Sigmoid colon (tissue), 7 donors: ENCODE results near the gene HEXA. TPM values are rescaled to one million over a fixed set of nuclear protein-coding genes. Genes with fewer than 3 reads are reported as not detected.
A peak's percentile ranks its signal among the peaks of the same experiment; 100 is the strongest.

Source experiments
- DNase-seq: peaks from one replicate; pipeline ENCODE4 v3.0.0-alpha.2; 2019
- H3K27ac ChIP-seq, 4 donors: fragments of 200-600 bp; sonication (generic); one replicate each; pipeline ENCODE4 v1.5.1; 2016 to 2019; ENCODE audit warnings: mild to moderate bottlenecking in 1 of 4
- H3K27me3 ChIP-seq, 3 donors: fragments of 200-600 bp; sonication (generic); one replicate each; pipeline ENCODE4 v1.5.1; 2019; ENCODE audit warnings: mild to moderate bottlenecking in 1 of 3
- H3K36me3 ChIP-seq, 4 donors: fragments of 200-600 bp; sonication (generic); one replicate each; pipeline ENCODE4 v1.5.1; 2016 to 2019
- H3K4me1 ChIP-seq, 4 donors: fragments of 200-600 bp; sonication (generic); one replicate each; pipeline ENCODE4 v1.5.1; 2017 to 2019
- H3K4me3 ChIP-seq, 4 donors: fragments of 200-600 bp; sonication (generic); one replicate each; pipeline ENCODE4 v1.5.1; 2017 to 2019; ENCODE audit warnings: mild to moderate bottlenecking in 2 of 4, moderate library complexity in 1 of 4
- H3K9me3 ChIP-seq, 4 donors: fragments of 200-600 bp in 3 of 4; sonication (generic) in 3 of 4; one replicate each; pipeline versions ENCODE4 v1.5.1 to v1.6.1; 2013 to 2019
- EP300 ChIP-seq, 4 donors: sonication (generic); formaldehyde crosslinking; IDR thresholded peaks; one replicate each; pipeline ENCODE4 v1.6.1; 2017; ENCODE audit warnings: antibody characterized with exemption in 4 of 4
- POLR2A ChIP-seq, 2 donors: fragments of 450-650 bp; IDR thresholded peaks; one replicate each; pipeline ENCODE4 v1.6.1; 2016; ENCODE audit warnings: antibody characterized with exemption in 2 of 2, mild to moderate bottlenecking in 2 of 2, moderate library complexity in 2 of 2
- POLR2AphosphoS5 ChIP-seq, 4 donors: sonication (generic); formaldehyde crosslinking; IDR thresholded peaks; one replicate each; pipeline ENCODE4 v1.6.1; 2017; ENCODE audit warnings: antibody characterized with exemption in 4 of 4
- WGBS, 2 donors: extraction: QIAGEN DNeasy Blood & Tissue Kit; methylation state at CpG; one replicate each; pipeline ENCODE4 v1.1.7; 2013; 5-methylcytosine and 5-hydroxymethylcytosine counted together
- intact Hi-C: fragments of 100-400 bp; cut with DNase I; formaldehyde crosslinking; loops from one replicate; pipeline ENCODE4 v1.15.1; 2023
- polyA plus RNA-seq, 3 donors: library from polyadenylated mRNA; stranded (reverse); fragments of 200-250 nt; gene quantifications; one replicate each; pipeline ENCODE4 v1.2.3, GENCODE V29; 2013
- total RNA-seq, 4 donors: library from RNA; depleted of rRNA; stranded (reverse); fragments of >200 nt; gene quantifications; one replicate each; pipeline ENCODE4 v1.1.0, GENCODE V29; 2016
- TF ChIP-seq, protein P1 (sequence below), 4 experiments: fragments of 450-650 bp in 3 of 4; fragments of 200-600 bp in 1 of 4; IDR thresholded peaks; one replicate each; pipeline ENCODE4 v1.5.1; 2016 to 2019; ENCODE audit warnings: antibody characterized with exemption in 4 of 4, mild to moderate bottlenecking in 3 of 4, moderate library complexity in 2 of 4
- donor health status: healthy with polysubstance abuse.
- donor health status: Bipolar disorder and iron deficiency.
- donor health status: healthy.

Gene HEXA
- total and polyA plus RNA-seq, 7 donors, result 35.4 to 80.0 (median 58.3) TPM

- 78 to 84% methylated on average over 5 of the region's 5 CpGs for WGBS, 2 donors
- no peak overlapping the region for H3K4me3 ChIP-seq
- TF ChIP-seq POLR2AphosphoS5 (IDR thresholded peaks at IDR 0.05) (no peak), EP300 (IDR thresholded peaks at IDR 0.05) (no peak), POLR2A (IDR thresholded peaks at IDR 0.05) (no peak)
- TF ChIP-seq, protein P1, sequence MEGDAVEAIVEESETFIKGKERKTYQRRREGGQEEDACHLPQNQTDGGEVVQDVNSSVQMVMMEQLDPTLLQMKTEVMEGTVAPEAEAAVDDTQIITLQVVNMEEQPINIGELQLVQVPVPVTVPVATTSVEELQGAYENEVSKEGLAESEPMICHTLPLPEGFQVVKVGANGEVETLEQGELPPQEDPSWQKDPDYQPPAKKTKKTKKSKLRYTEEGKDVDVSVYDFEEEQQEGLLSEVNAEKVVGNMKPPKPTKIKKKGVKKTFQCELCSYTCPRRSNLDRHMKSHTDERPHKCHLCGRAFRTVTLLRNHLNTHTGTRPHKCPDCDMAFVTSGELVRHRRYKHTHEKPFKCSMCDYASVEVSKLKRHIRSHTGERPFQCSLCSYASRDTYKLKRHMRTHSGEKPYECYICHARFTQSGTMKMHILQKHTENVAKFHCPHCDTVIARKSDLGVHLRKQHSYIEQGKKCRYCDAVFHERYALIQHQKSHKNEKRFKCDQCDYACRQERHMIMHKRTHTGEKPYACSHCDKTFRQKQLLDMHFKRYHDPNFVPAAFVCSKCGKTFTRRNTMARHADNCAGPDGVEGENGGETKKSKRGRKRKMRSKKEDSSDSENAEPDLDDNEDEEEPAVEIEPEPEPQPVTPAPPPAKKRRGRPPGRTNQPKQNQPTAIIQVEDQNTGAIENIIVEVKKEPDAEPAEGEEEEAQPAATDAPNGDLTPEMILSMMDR (IDR thresholded peaks at IDR 0.05), result no peak
- DNase-seq, result peak; percentile 7
- no peaks in the 10 kb centered on the region for H3K36me3 ChIP-seq
- intact Hi-C loops, result no loop called here
- H3K27ac ChIP-seq, result no peak overlapping the region
- H3K4me1 ChIP-seq, result no peaks in the 10 kb centered on the region
- H3K27me3 ChIP-seq, result no peaks in the 10 kb centered on the region
- H3K9me3 ChIP-seq, result no peaks in the 10 kb centered on the region
Measured at GRCh38 chr15:72307026-72307425, 68.8 kb downstream of the HEXA start.

DNA sequence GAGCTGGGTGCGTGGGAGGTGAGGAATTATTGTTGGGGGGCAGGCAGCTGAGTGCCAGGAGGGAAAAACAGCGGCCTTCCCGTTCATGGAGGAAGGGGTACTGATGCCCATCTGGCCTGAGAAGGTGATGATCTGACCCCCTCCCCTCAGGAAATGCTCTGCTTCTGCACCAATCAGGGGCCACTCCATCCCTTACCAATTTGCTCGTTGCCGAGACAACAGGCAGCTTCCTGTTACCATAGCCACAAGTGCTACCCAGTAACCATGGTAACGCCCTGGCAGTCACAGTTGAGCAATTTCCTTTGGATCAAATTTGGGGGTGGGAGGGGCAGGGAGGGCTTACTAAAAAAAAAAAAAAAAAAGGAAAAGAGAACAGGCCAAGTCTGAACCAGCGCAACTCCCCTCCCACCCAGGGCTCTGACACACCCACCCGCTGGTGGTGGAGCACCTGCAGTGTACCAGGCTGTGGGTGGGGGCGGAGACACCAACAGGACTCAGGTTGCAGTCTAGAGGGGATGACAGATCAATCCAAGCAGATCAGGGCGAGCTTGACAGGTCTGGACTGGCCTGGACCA, 69.5 kb downstream of the HEXA start:
- Histone ChIP-seq H3K27me3 (no peaks in the 10 kb centered on the region), H3K36me3 (no peaks in the 10 kb centered on the region), H3K4me1 (no peaks in the 10 kb centered on the region), H3K4me3 (no peak overlapping the region), H3K9me3 (no peaks in the 10 kb centered on the region), H3K27ac (no peak overlapping the region)
- intact Hi-C loops, result no loop called here
- peak; percentile 57 for DNase-seq
- TF ChIP-seq, protein P1 (IDR thresholded peaks at IDR 0.05), result no peak
- TF ChIP-seq POLR2A (IDR thresholded peaks at IDR 0.05) (no peak), EP300 (IDR thresholded peaks at IDR 0.05) (no peak), POLR2AphosphoS5 (IDR thresholded peaks at IDR 0.05) (no peak)
- 65 to 86% methylated on average over 10 of the region's 10 CpGs for WGBS, 2 donors

DNA sequence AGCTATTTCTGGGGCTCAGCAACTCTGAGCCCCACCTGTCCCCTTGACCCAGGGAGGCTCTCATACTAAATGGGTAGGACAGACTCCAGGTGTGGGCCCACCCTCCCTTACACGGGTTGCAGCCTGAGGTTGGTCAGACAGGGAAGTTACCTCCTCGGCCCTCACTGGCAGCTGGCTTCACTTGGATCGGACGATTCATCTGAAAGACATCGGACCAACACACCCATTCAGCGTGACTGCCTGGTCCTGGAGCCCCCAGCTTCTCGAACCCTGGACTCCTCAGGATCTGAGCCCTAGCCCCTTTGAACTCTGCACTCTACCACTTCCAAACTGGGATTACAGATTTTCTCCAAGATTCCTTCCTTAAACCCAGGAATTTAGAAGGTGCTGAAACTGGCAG, 71.2 kb downstream of the HEXA start:
- Histone ChIP-seq H3K4me1 (no peaks in the 10 kb centered on the region), H3K27me3 (no peaks in the 10 kb centered on the region), H3K4me3 (no peak overlapping the region), H3K27ac (no peak overlapping the region), H3K36me3 (no peaks in the 10 kb centered on the region), H3K9me3 (no peaks in the 10 kb centered on the region)
- intact Hi-C loops, result no loop called here
- 95% methylated on average over 7 of the region's 7 CpGs for WGBS, 2 donors
- TF ChIP-seq EP300 (IDR thresholded peaks at IDR 0.05), result no peak
- no peak for TF ChIP-seq POLR2A (IDR thresholded peaks at IDR 0.05)
- no peak for TF ChIP-seq POLR2AphosphoS5 (IDR thresholded peaks at IDR 0.05)
- TF ChIP-seq, protein P1 (IDR thresholded peaks at IDR 0.05), result no peak
- no peak for DNase-seq

DNA sequence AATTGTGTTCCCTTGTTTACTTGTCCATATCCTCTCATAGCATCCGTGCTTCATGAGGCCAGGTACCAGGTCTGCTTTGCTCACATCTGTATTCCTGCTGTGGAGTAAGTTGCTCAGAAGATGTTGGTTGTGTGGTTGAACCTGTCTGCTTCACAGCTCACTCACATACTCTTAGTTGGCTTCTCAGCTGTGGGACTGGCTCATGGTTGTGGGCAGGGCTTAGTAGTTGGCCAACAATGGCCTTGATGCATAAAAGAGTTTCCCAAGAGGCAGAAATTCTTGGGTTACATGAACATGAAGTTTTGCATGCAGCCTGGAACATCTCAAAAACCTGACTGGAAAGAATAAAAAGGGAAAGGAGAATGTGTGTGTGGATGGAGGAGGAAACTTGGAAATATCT, 72.9 kb downstream of the HEXA start:
- no peaks in the 10 kb centered on the region for H3K9me3 ChIP-seq
- DNase-seq, result no peak
- H3K4me3 ChIP-seq, result no peak overlapping the region
- WGBS, 2 donors, result 62 to 89% methylated on average over 1 of the region's 1 CpG
- H3K27ac ChIP-seq, result no peak overlapping the region
- H3K36me3 ChIP-seq, result no peaks in the 10 kb centered on the region
- intact Hi-C loops, result no loop called here
- TF ChIP-seq, protein P1 (IDR thresholded peaks at IDR 0.05), result no peak
- TF ChIP-seq POLR2AphosphoS5 (IDR thresholded peaks at IDR 0.05), result no peak
- no peak for TF ChIP-seq POLR2A (IDR thresholded peaks at IDR 0.05)
- TF ChIP-seq EP300 (IDR thresholded peaks at IDR 0.05), result no peak
- H3K27me3 ChIP-seq, result no peaks in the 10 kb centered on the region
- H3K4me1 ChIP-seq, result no peaks in the 10 kb centered on the region

Other genes starting within 250 kb of the HEXA start
- 1 to 10 TPM in 1 of 4 donors, under 1 TPM in 3; 0.16 to 2.6 (median 0.50) TPM for gene GRAMD2A, start 178.2 kb downstream of the HEXA start, total RNA-seq
- gene GRAMD2A, start 178.2 kb downstream of the HEXA start, polyA plus RNA-seq, result 1 to 10 TPM in 2 of 3 donors, not detected in 1; 2.5 to 4.3 TPM
- 100 to 1,000 TPM; 135 to 213 (median 200) TPM for gene PKM, start 144.8 kb downstream of the HEXA start, total RNA-seq
- gene PKM, start 144.8 kb downstream of the HEXA start, polyA plus RNA-seq, result 100 to 1,000 TPM; 174 to 582 (median 254) TPM
- 100 to 1,000 TPM in 1 of 4 donors, 10 to 100 TPM in 3; 41.5 to 103 (median 60.0) TPM for gene PARP6, start 103.5 kb downstream of the HEXA start, total RNA-seq
- 10 to 100 TPM; 12.5 to 29.4 (median 27.2) TPM for gene PARP6, start 103.5 kb downstream of the HEXA start, polyA plus RNA-seq
- 1 to 10 TPM; 2.1 to 5.8 (median 2.8) TPM for gene CELF6, start 55.9 kb downstream of the HEXA start, total RNA-seq
- 1 to 10 TPM in 1 of 3 donors, not detected in 2; 4.2 TPM for gene CELF6, start 55.9 kb downstream of the HEXA start, polyA plus RNA-seq
- not detected for gene TMEM202, start 22.3 kb upstream of the HEXA start, total RNA-seq
- gene TMEM202, start 22.3 kb upstream of the HEXA start, polyA plus RNA-seq, result not detected
- 10 to 100 TPM; 36.4 to 69.5 (median 45.2) TPM for gene ARIH1, start 98.3 kb upstream of the HEXA start, total RNA-seq
- 10 to 100 TPM; 10.8 to 22.8 (median 18.3) TPM for gene ARIH1, start 98.3 kb upstream of the HEXA start, polyA plus RNA-seq